Keratinocyte (primary cell): Measurements from ENCODE around the gene SIK3. TPM values are rescaled to one million over a fixed set of nuclear protein-coding genes. Genes with fewer than 3 reads are reported as not detected.

Experiments used
- DNase-seq: peaks from one replicate; pipeline ENCODE4 v3.0.0-alpha.2; 2011; ENCODE audit warnings: low read depth, missing footprints, low spot score
- FAIRE-seq: peaks from 2 replicates; lab custom pipeline; 2011; peaks lifted over from hg19 to GRCh38; lab: Jason Lieb, UNC
- H2AFZ ChIP-seq: 2 replicates; pipeline ENCODE4 v1.6.0; 2012; ENCODE audit warnings: low read length, control low read depth, inconsistent platforms; ENCODE audit not compliant: control insufficient read depth
- H3K27ac ChIP-seq: 2 replicates; pipeline ENCODE4 v1.5.1; 2011; ENCODE audit warnings: low read length; ENCODE audit not compliant: control insufficient read depth, insufficient read depth
- H3K27me3 ChIP-seq: 3 replicates; pipeline ENCODE4 v1.6.0; 2011; ENCODE audit warnings: low read length; ENCODE audit not compliant: control insufficient read depth, insufficient read depth; ENCODE audit errors: extremely low read depth
- H3K36me3 ChIP-seq, 2 experiments: 2 replicates in 1 of 2; 3 replicates in 1 of 2; pipeline ENCODE4 v1.5.1; 2011; ENCODE audit warnings: low read length in 2 of 2, mild to moderate bottlenecking in 1 of 2; ENCODE audit not compliant: control insufficient read depth in 2 of 2, insufficient read depth in 2 of 2; ENCODE audit errors: extremely low read depth in 1 of 2
- H3K4me1 ChIP-seq: 3 replicates; pipeline ENCODE4 v1.5.1; 2011; ENCODE audit warnings: low read length; ENCODE audit not compliant: control insufficient read depth, insufficient read depth; ENCODE audit errors: extremely low read depth
- H3K4me2 ChIP-seq: 3 replicates; pipeline ENCODE4 v1.6.0; 2011; ENCODE audit warnings: low read depth, low read length; ENCODE audit not compliant: control insufficient read depth, insufficient read depth; ENCODE audit errors: extremely low read depth
- H3K4me3 ChIP-seq, 3 experiments: fragments of 200-600 bp in 1 of 3; sonication (generic) in 1 of 3; 2 replicates in 2 of 3; 3 replicates in 1 of 3; pipeline ENCODE4 v1.5.1; 2011 to 2016; ENCODE audit warnings: low read length in 3 of 3, mild to moderate bottlenecking in 3 of 3, control low read depth in 2 of 3, inconsistent platforms in 1 of 3, low read depth in 1 of 3, mixed read lengths in 1 of 3, mixed run types in 1 of 3, moderate library complexity in 1 of 3; ENCODE audit not compliant: control insufficient read depth in 2 of 3, insufficient read depth in 2 of 3; ENCODE audit errors: extremely low read depth in 1 of 3
- H3K79me2 ChIP-seq: 2 replicates; pipeline ENCODE4 v1.6.0; 2012; ENCODE audit warnings: low read length; ENCODE audit not compliant: control insufficient read depth, insufficient read depth
- H3K9ac ChIP-seq: 3 replicates; pipeline ENCODE4 v1.6.0; 2011; ENCODE audit warnings: low read length; ENCODE audit not compliant: control insufficient read depth, insufficient read depth; ENCODE audit errors: extremely low read depth
- H3K9me1 ChIP-seq: 3 replicates; pipeline ENCODE4 v1.6.0; 2011; ENCODE audit warnings: low read length; ENCODE audit not compliant: control insufficient read depth, insufficient read depth; ENCODE audit errors: extremely low read depth
- H3K9me3 ChIP-seq: 2 replicates; pipeline ENCODE4 v1.5.1; 2012; ENCODE audit warnings: low read depth, low read length; ENCODE audit not compliant: control insufficient read depth
- H4K20me1 ChIP-seq: 3 replicates; pipeline ENCODE4 v1.6.0; 2011; ENCODE audit warnings: low read length; ENCODE audit not compliant: control insufficient read depth, insufficient read depth; ENCODE audit errors: extremely low read depth
- EZH2 ChIP-seq: IDR thresholded peaks from one replicate; pipeline ENCODE4 v1.6.1; 2012; ENCODE audit warnings: inconsistent platforms, mild to moderate bottlenecking, low read length, moderate library complexity
- dilution Hi-C: fragments of 300-500 bp; cut with MboI; formaldehyde crosslinking; loops from one replicate; pipeline ENCODE4 v1.7.0; 2020; ENCODE audit warnings: low sequenced_read_pairs; ENCODE audit not compliant: extremely low pct_ligation_motif_present
- polyA plus RNA-seq, 5 experiments: library from polyadenylated mRNA; depleted of rRNA in 3 of 5; stranded (reverse) in 3 of 5; stranded (forward) in 1 of 5; unstranded in 1 of 5; fragments of >200 nt; gene quantifications; 1 replicate in 1 of 5; 2 replicates in 3 of 5; 3 replicates in 1 of 5; pipeline versions ENCODE4 v1.2.1 to v1.2.3, GENCODE V29; 2011 to 2012; ENCODE audit warnings: missing spikeins in 2 of 5, low read depth in 1 of 5, low replicate concordance in 1 of 5
- TF ChIP-seq, protein P1 (sequence below), 3 experiments: IDR thresholded peaks in 1 of 3; conservative IDR thresholded peaks in 1 of 3; optimal IDR thresholded peaks in 1 of 3; 2 replicates in 2 of 3; 3 replicates in 1 of 3; pipeline versions ENCODE3 to v1.5.1; 2011; ENCODE audit warnings: low read length in 3 of 3, mild to moderate bottlenecking in 3 of 3, moderate library complexity in 2 of 3, control low read depth in 1 of 3, inconsistent platforms in 1 of 3; ENCODE audit not compliant: insufficient read depth in 2 of 3; ENCODE audit errors: extremely low read depth in 1 of 3

The SIK3 gene
- polyA plus RNA-seq, 1 donor (not counting 4 experiments of a cell fraction or from before 2014, with no cell fraction given), result 8.2 TPM

DNA sequence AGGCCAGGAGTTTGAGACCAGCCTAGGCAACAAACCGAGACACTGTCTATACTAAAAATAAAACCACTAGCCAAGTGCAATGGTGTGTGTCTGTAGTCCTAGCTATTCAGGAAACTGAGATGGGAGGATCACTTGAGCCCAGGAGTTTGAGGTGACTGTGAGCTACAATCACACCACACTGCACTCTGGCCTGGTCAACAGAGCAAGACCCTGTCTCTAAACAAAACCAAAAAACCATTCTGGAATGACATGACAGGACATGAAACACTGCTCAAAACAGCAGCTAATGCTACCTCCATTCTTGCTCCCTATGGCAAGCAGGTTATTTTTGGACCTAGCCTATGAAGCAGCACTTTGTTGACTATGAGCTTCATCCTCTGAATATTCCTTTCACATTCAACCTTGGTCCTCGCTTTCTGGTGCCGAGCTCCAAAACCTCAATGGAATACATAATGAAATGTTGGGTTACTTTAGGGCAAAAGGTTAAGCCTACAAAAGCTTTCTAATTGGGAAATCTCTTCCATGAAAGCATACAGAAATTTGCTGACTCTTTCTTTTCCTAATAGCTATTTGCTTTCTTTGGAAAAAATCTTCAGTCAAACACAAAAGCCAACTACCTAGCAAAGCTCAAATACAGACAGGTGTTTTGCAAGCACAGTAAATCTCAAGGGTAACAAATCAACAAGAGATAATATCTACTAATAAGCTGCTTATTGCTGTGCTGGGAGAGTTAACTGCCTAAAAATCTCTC is 21.1 kb downstream of the SIK3 start:
- Histone ChIP-seq H3K4me1 (peaks cover 45% of the 10 kb centered on the region), H3K27me3 (no peaks in the 10 kb centered on the region), H3K9me3 (no peaks in the 10 kb centered on the region), H3K9ac (no peak overlapping the region), H4K20me1 (no peaks in the 10 kb centered on the region), H3K4me3 (no peak overlapping the region), H3K4me2 (no peak overlapping the region), H3K27ac (no peak overlapping the region), H3K79me2 (peaks cover 65% of the 10 kb centered on the region), H2AFZ (no peak overlapping the region), H3K36me3 (no peaks in the 10 kb centered on the region), H3K9me1 (no peaks in the 10 kb centered on the region)
- dilution Hi-C loops, result no loop called here
- no peak for FAIRE-seq
- DNase-seq, result no peak
- no peak for TF ChIP-seq EZH2
- TF ChIP-seq, protein P1, sequence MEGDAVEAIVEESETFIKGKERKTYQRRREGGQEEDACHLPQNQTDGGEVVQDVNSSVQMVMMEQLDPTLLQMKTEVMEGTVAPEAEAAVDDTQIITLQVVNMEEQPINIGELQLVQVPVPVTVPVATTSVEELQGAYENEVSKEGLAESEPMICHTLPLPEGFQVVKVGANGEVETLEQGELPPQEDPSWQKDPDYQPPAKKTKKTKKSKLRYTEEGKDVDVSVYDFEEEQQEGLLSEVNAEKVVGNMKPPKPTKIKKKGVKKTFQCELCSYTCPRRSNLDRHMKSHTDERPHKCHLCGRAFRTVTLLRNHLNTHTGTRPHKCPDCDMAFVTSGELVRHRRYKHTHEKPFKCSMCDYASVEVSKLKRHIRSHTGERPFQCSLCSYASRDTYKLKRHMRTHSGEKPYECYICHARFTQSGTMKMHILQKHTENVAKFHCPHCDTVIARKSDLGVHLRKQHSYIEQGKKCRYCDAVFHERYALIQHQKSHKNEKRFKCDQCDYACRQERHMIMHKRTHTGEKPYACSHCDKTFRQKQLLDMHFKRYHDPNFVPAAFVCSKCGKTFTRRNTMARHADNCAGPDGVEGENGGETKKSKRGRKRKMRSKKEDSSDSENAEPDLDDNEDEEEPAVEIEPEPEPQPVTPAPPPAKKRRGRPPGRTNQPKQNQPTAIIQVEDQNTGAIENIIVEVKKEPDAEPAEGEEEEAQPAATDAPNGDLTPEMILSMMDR (optimal IDR thresholded peaks at IDR 0.05 in 1 of 3, IDR thresholded peaks at IDR 0.05 in 1 of 3, conservative IDR thresholded peaks at IDR 0.05 in 1 of 3; ENCODE audit: extremely low read depth in 1 of 3, insufficient read depth in 2 of 3, low read length in 3 of 3), result no peak

DNA sequence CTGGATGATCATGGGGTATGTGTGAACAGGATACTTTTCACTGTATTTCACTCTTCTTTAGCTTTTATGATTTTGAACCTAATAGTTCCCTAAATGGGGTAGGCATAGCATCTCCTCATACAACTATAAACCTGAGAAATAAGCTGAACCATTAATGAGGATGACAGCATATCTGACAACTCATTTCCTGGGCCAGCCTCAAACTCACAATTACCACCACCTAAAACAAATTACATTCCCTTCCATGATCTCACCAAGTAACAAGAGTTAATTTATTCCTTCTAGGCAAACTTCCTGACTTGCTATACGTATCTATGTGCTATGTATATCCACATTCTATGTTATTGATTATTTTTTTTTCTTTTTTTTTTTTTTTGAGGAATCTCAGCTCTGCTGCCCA is 23.0 kb downstream of the SIK3 start:
- Histone ChIP-seq H3K4me1 (peaks cover 56% of the 10 kb centered on the region), H3K4me2 (no peak overlapping the region), H3K9ac (no peak overlapping the region), H3K36me3 (no peaks in the 10 kb centered on the region), H3K27ac (no peak overlapping the region), H3K79me2 (peaks cover 63% of the 10 kb centered on the region), H3K9me3 (no peaks in the 10 kb centered on the region), H4K20me1 (no peaks in the 10 kb centered on the region), H3K27me3 (no peaks in the 10 kb centered on the region), H3K9me1 (no peaks in the 10 kb centered on the region), H3K4me3 (no peak overlapping the region), H2AFZ (no peak overlapping the region)
- no peak for TF ChIP-seq EZH2
- TF ChIP-seq, protein P1 (optimal IDR thresholded peaks at IDR 0.05 in 1 of 3, IDR thresholded peaks at IDR 0.05 in 1 of 3, conservative IDR thresholded peaks at IDR 0.05 in 1 of 3; ENCODE audit: extremely low read depth in 1 of 3, insufficient read depth in 2 of 3, low read length in 3 of 3), result no peak
- dilution Hi-C loops, result no loop called here
- DNase-seq (peak; percentile 53), FAIRE-seq (no peak)
